HepG2 (cell line): ENCODE measurements around the gene ABL2.

Experiments used
- NCOR1 ChIP-seq: fragments of 200-600 bp; sonication (generic); IDR thresholded peaks from 2 replicates; pipeline ENCODE4 v1.7.0; 2017; ENCODE audit warnings: antibody characterized with exemption, low read length, borderline replicate concordance
- RXRB ChIP-seq: IDR thresholded peaks from 2 replicates; pipeline ENCODE4 v1.6.1; 2016; ENCODE audit warnings: borderline replicate concordance, missing genetic modification reagents, missing compliant biosample characterization
- ZNF235 ChIP-seq: sonication (generic); formaldehyde crosslinking; IDR thresholded peaks from 2 replicates; pipeline ENCODE4 v1.8.1; 2023; ENCODE audit warnings: mild to moderate bottlenecking, missing genetic modification reagents, borderline replicate concordance
- ZNF280B ChIP-seq: sonication (generic); formaldehyde crosslinking; IDR thresholded peaks from 2 replicates; pipeline ENCODE4 v1.5.0; 2020; ENCODE audit warnings: missing genetic modification reagents, mild to moderate bottlenecking, borderline replicate concordance
- ZNF660 ChIP-seq: sonication (generic); formaldehyde crosslinking; IDR thresholded peaks from 2 replicates; pipeline ENCODE4 v1.5.1; 2020; ENCODE audit warnings: mild to moderate bottlenecking, low read depth, missing genetic modification reagents, borderline replicate concordance
- ZSCAN20 ChIP-seq: sonication (generic); formaldehyde crosslinking; IDR thresholded peaks from 2 replicates; pipeline ENCODE4 v1.4.0; 2020; ENCODE audit warnings: missing genetic modification reagents, mild to moderate bottlenecking, borderline replicate concordance
- TF ChIP-seq, protein P1 (sequence below): sonication (generic); formaldehyde crosslinking; IDR thresholded peaks from 2 replicates; pipeline ENCODE4 v1.8.0; 2022; ENCODE audit warnings: missing genetic modification reagents, mild to moderate bottlenecking, borderline replicate concordance
- TF ChIP-seq, protein P2 (sequence below): IDR thresholded peaks from 2 replicates; pipeline ENCODE4 v1.6.1; 2012; ENCODE audit warnings: inconsistent platforms

DNA sequence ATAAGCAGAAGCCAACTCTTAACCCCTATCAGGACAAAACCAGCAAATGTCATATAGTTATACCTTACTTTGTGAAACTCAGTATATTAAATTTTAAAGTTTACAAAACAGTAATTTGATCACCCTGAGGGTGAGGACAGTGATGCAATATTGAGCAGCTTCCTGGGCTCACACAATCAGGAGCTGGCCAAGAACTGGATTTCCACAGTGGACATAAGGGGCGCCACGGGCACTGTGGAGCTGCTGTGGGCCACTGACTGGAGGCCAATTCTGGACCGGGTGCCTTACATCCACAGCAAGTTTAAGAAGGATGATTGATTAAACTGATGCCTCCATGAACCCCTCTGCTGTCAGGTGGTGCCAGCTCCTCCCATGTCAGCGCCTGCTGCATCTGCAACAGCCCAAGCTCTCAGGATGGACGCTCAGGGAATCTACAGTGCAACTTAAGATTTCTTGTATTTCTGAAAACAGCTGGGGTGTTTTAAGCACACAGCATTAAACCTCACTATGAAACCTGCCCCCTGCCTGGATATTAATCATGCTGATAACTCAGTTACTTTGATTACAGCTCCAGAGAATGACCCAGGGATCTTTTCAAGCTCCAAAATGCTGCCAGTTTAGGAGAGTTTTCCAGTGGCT lies 91.7 kb downstream of the ABL2 start:
- TF ChIP-seq, protein P1, sequence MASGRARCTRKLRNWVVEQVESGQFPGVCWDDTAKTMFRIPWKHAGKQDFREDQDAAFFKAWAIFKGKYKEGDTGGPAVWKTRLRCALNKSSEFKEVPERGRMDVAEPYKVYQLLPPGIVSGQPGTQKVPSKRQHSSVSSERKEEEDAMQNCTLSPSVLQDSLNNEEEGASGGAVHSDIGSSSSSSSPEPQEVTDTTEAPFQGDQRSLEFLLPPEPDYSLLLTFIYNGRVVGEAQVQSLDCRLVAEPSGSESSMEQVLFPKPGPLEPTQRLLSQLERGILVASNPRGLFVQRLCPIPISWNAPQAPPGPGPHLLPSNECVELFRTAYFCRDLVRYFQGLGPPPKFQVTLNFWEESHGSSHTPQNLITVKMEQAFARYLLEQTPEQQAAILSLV: no peak
- TF ChIP-seq ZNF235 (CRISPR knock-in tag) (no peak), ZNF660 (CRISPR knock-in tag) (no peak), RXRB (CRISPR knock-in tag) (no peak), NCOR1 (no peak), ZSCAN20 (CRISPR knock-in tag) (no peak), ZNF280B (CRISPR knock-in tag) (no peak)
- TF ChIP-seq, protein P2, sequence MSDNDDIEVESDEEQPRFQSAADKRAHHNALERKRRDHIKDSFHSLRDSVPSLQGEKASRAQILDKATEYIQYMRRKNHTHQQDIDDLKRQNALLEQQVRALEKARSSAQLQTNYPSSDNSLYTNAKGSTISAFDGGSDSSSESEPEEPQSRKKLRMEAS: no peak
